NCI-H1417 (cell line): ENCODE results near the gene CACUL1.

Source experiments
- DNase-seq, 3 experiments: peaks; one replicate each; lab custom pipeline; 2025; lab: John Stamatoyannopoulos, UW

CACUL1 gene

GRCh38 chr10:118732245-118733165 lies 22.3 kb downstream of the CACUL1 start:
- no peak for DNase-seq

- no peak for DNase-seq
Observed at GRCh38 chr10:118730756-118731456, 23.9 kb downstream of the CACUL1 start.

- DNase-seq: peak in 1 of 3 experiments; percentile 4
Observed at GRCh38 chr10:118729641-118730258, 25.0 kb downstream of the CACUL1 start.

GRCh38 chr10:118729200-118729599 lies 25.6 kb downstream of the CACUL1 start:
- DNase-seq: no peak

- peak in 2 of 3 experiments; percentile 15 to 60 for DNase-seq
Observed at GRCh38 chr10:118725886-118726500, 28.8 kb downstream of the CACUL1 start.

GRCh38 chr10:118723466-118723865 lies 31.3 kb downstream of the CACUL1 start:
- no peak for DNase-seq

- DNase-seq: no peak
Observed at GRCh38 chr10:118721539-118721876, 33.3 kb downstream of the CACUL1 start.

GRCh38 chr10:118720685-118721538 lies 33.9 kb downstream of the CACUL1 start:
- DNase-seq: peak; percentile 2 to 66 (median 49)

GRCh38 chr10:118714366-118714765 lies 40.4 kb downstream of the CACUL1 start:
- DNase-seq: no peak

GRCh38 chr10:118712930-118713634 lies 41.7 kb downstream of the CACUL1 start:
- no peak for DNase-seq

- DNase-seq: no peak
Observed at GRCh38 chr10:118712080-118712479, 42.7 kb downstream of the CACUL1 start.

- DNase-seq: no peak
Observed at GRCh38 chr10:118710487-118710886, 44.3 kb downstream of the CACUL1 start.

GRCh38 chr10:118708571-118708970 lies 46.2 kb downstream of the CACUL1 start:
- no peak for DNase-seq

GRCh38 chr10:118704711-118705110 lies 50.1 kb downstream of the CACUL1 start:
- no peak for DNase-seq

GRCh38 chr10:118701529-118702323 lies 53.0 kb downstream of the CACUL1 start:
- DNase-seq: no peak

- no peak for DNase-seq
Observed at GRCh38 chr10:118698421-118698820, 56.3 kb downstream of the CACUL1 start.

- no peak for DNase-seq
Observed at GRCh38 chr10:118694848-118695247, 59.9 kb downstream of the CACUL1 start.

- no peak for DNase-seq
Observed at GRCh38 chr10:118692872-118693271, 61.9 kb downstream of the CACUL1 start.

- DNase-seq: no peak
Observed at GRCh38 chr10:118689070-118689858, 65.5 kb downstream of the CACUL1 start.
